NCI-H187 treated with DMSO at 0.1 percent for 48 hours (cell line): ENCODE measurements around the gene HMGA1.
"Not testable (repeated sequence)": the region's sequence is repeated elsewhere in the genome, so short reads cannot be mapped to it uniquely, and the experiment has no call there.

Experiments used
- DNase-seq: peaks from one replicate; lab custom pipeline; 2025; lab: John Stamatoyannopoulos, UW

Gene HMGA1

DNA sequence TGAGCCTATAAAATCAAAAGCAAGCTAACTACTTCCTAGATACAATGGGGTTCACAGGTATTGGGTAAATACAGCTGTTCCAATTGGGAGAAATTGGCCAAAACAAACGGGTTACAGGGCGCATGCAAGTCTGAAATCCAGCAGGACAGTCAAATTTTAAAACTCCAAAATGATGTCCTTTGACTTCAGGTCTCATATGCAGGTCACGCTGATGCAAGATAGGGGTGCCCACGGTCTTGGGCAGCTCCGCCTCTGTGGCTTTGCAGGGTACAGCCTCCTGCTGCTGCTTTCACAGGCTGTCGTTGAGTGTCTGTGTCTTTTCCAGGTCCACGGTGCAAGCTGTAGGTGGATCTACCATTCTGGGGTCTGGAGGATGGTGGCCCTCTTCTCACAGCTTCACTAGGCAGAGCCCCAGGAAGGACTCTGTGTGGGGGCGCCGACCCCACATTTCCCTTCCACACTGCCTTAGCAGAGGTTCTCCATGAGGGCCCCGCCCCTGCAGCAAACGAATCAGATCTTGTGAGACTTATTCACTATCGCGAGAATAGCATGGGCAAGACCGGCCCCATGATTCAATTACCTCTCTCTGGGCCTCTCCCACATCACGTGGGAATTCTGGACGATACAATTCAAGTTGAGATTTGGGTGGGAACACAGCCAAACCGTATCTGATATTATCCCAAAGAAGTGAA is 24.0 kb downstream of the HMGA1 start:
- DNase-seq, result no peak

DNA sequence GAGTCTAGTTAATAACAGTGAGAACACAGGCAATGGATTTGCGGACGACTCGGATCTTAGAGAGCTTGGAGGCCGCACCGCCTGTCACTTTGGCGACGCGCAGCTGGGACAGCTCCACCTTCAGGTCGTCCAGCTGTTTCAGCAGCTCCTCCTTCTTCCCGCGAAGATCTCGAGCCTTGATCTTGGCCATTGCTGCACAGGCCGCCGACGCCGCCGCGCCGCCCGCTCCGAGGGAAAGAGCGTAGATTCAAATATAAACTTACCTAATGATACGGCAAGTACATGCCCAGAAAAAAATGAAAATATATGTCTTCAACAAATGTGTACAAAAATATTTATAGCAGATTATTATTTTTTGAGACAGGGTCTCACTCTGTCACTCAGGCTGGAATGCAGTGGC is 26.8 kb downstream of the HMGA1 start:
- DNase-seq, result not testable (repeated sequence)

DNA sequence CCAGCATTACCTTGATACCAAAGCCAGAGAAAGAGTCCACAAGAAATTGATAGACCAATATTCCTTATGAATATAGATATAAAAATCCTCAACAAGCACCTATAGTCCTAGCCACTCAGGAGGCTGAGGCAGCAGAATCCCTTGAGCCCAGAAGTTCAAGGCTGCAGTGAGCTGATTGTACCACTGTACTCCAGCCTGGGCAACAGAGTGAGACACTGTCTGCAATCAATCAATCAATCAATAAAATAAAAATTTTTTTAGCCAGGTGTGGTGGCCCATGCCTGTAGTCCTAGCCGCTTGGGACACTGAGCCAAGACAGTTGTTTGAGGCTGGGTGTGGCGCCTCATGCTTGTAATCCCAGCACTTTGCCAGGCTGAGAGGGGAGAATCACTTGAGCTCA is 31.1 kb downstream of the HMGA1 start:
- DNase-seq, result no peak

DNA sequence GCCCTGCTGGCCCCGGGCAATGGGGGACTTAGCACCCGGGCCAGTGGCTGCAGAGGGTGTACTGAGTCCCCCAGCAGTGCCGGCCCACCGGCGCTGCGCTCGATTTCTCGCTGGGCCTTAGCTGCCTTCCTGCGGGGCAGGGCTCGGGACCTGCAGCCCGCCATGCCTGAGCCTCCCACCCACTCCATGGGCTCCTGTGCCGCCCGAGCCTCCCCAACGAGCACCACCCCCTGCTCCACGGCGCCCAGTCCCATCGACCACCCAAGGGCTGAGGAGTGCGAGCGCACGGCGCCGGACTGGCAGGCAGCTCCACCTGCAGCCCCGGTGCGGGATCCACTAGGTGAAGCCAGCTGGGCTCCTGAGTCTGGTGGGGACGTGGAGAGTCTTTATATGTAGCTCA is 32.5 kb downstream of the HMGA1 start:
- not testable (repeated sequence) for DNase-seq

DNA sequence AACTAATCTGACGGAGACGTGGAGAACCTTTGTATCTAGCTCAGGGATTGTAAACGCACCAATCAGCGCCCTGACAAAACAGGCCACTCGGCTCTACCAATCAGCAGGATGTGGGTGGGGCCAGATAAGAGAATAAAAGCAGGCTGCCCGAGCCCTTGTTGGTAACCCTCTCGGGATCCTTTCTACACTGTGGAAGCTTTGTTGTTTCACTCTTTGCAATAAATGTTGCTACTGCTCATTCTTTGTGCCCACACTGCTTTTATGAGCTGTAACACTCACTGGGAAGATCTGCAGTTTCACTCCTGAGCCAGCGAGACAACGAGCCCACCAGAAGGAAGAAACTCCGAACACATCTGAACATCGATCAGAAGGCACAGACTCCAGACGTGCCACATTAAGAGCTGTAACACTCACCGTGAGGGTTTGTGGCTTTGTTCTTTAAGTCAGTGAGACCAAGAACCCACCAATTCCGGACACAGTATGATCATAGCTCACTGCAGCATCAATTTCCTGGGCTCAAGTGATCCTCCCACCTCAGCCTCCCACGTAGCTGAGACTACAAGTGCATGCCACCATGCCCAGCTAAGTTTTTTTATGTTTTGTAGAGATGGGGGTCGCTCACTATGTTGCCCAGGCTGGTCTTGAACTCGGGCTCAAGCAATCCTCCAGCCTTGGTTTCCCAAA is 33.1 kb downstream of the HMGA1 start:
- DNase-seq, result not testable (repeated sequence)

DNA sequence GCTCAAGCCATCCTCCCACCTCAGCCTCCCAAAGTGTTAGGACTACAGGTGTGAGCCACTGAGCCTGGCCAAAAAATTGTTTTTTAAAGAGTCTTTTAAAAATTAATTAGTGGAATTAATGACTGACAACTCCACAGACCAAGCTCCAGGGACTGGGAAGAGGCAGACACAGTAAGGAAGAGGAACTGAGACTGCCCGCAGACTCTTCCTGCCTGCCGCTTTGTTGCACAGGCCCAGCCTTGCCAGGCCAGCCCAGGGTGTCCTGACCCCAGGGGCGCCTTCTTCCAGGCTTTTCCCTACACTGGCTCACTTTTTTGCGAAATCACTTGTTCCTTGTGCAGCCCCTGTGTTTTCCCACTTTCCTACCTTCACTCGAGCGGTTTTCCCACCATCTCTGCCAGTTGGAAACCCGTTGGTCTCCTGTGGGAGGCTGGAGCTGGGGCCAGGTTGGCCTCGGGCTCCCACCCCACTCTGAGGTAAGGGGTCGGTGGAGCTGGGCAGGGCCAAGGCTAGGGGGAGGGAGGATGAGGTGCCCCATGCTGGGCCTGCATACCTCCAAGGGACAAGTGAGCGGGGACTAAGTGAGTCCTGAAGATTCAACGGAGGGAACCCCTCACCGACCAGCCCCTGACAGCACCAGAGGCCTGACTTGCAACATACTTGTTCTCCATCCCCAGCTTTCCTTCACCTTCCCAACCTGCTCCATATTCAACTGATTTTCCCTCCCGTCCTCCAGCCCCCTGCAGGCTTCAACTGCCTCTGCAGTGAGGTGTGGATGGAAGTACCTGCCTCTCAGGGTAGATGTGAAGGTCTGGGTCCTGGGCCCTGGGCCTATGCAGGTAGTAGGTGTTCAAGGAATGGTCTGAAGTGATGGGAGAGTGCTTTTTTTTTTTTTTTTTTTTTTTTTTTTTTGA is 35.6 kb downstream of the HMGA1 start:
- no peak for DNase-seq

DNA sequence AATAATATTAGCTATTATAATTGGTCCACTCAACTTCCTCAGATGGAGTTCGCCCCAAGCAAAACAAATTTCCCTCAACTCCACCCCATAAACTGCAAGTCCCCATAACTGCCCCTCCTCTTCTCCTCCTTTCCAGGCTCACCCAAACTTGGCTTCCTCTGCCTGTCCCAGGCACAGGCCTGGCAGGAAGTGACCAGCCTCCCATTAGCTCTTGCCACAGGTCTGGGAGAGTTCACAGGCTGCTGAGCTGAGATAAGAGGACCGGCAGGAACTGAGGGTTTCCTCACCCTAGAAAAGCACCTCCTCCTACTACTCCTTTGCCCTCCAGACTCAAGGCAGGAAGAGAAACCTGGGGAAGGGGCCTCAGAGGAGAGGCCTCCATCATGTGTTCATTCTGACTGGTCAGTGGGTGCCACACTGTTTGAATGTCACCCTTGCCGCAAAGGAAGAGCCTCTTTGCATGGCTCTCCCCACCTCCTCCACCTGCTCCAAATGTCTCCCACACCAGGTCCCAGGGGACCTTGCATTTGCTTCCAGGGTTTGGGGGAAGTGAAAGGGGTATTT is 36.7 kb downstream of the HMGA1 start:
- no peak for DNase-seq

DNA sequence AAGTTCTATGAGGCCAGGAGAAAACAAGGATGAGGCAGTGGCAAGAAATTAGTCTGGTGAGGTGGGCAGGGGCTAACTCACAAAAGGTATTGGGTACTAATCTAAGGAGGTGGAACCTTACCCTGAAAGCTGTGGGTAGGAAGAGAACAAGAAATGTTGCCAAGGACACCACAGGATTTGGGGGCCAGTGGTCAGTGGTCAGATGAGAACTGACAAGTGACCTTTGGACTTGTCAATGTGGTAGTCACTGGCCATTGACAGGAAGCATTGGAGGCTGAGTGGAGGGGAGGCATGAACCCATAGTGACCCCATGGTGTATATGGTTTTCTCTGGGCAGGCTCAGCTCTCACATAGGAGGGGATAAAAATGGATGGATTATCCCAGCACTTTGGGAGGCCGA is 37.5 kb downstream of the HMGA1 start:
- DNase-seq, result no peak

DNA sequence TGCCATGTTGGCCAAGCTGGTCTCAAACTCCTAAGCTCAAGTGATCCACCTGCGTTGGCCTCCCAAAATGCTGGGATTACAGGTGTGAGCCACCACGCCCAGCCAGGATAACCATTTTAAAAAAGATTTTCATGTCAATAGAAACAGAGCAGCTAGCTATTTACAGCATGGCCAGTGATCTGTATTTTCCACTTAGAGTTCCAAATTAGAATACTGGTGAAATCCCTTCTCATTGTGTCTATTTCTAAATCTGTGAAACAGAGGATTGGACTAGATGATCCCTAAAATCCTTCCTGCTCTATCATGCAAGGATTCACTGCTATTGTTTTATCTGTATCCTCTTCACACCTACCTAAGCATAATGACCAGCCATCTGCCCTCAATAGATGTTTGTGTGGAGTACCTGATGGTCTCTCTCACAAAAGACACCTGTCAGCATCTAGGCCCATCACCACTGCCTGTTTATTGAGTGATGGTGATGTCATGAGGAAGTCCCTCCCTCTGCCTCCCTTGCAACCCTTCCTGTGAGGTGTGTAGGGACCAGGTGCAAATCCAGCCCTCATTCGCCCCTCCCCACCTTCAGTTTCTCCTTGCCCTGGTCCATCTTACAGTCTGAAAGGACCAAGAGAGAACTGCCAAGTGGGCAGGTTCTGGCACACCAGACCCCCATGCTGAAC is 38.6 kb downstream of the HMGA1 start:
- no peak for DNase-seq

DNA sequence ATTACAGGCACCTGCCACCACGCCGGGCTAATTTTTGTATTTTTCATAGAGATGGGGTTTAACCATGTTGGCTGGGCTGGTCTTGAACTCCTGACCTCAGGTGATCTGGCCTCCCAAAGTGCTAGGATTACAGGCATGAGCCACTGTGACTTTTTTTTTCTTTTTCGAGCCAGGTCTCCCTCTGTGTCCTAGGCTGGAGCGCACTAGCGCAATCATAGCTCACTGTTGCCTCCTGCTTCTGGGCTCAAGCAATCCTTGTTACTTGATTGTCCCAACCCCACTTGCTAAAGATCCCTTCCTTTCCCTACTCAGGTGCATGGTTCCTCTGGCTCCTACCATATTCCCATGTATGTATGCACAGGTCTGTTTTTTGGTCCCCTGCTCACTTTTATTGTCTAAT is 39.5 kb downstream of the HMGA1 start:
- no peak for DNase-seq

DNA sequence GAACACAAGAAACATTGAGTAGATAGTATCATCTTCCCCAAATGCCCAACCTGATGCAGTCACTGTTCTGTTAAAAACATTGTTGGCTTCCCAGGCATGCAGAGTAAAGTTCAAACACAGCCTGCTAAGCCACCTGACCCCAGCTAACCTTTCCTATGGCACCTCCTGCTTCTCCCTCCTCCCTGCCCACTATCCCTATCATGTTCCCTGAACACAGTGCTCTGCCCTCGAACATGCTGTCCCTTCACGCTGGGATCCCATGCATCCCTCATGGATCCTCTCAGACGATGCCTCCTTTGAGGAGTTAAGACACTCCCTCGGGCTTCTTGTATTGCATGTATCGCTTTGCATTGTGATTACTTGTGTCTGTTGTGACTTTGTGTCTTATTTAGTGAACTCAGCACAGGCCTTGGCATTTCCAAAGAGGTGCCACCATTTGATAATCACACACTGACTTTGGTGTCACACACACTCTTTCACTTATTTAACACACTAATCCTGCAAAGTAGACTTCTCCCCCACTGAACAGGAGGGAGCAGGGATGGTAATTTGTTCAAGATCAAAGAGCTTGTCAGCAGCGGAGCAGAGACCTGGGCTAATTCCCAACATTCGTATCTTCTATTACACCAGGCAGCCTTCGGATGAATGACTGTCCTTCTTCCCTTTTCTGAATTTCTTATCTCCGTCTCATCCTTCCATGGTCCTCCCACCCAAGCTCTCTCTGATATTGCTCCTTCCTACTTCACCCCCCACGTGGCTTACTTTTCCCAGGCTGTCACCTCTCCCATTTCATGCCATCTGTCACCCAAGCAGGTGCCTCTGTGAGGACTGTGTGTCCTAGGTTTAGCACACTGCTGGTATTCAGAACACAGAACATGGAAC is 40.4 kb downstream of the HMGA1 start:
- no peak for DNase-seq

DNA sequence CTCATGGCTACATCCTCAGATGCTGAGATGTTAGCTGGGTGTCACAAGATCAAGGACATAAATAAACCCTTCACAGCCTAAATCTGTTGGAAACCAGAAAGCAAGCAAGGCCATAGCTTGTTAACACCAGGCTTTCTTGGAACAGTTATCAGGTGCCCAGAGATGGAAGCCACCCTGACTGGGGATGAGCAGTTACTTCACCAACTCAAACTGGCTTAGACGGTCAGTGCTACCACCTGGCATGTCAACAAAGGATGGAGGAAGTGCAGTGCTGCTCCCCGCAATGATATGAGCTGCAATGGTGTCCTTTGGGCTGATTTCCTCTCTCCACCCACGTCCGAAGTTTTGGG is 41.1 kb downstream of the HMGA1 start:
- DNase-seq, result no peak

DNA sequence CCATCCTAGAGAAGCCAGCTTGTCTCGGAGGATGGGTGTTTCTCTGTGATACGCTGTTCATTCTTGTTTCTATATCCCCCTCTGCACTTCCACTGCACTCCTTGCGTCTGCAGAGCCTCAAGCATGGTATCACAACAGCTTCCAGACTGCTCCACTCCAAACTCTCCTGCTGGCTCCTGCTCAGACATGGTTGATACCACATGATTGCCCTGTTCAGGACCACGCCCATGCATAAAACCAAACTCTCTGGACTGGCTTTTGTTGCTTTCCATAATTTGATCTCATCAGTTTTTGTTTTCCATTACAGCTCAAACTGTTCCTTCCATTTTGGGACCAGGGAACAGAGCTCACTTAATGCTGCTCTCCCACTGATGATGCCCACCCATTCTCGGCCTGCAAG is 42.2 kb downstream of the HMGA1 start:
- no peak for DNase-seq

DNA sequence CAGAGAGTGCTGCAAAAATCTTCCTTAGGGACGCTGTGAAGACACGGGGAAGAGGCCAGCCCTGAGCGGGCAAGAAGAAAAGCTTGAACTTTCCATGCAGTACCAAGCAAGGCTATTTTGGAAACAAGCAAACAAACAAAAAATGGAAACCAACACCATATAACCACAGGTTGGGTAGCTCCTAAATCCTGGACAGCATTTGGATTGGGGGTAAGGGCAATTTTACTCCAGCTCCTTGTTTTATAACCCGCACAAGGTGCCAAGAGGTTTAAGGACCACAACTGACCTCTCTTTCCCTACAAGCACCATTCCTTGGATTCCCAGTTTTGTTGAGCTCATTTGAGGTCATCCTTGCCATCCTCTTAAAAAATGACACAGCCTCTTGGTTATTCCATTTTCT is 43.5 kb downstream of the HMGA1 start:
- DNase-seq, result no peak

DNA sequence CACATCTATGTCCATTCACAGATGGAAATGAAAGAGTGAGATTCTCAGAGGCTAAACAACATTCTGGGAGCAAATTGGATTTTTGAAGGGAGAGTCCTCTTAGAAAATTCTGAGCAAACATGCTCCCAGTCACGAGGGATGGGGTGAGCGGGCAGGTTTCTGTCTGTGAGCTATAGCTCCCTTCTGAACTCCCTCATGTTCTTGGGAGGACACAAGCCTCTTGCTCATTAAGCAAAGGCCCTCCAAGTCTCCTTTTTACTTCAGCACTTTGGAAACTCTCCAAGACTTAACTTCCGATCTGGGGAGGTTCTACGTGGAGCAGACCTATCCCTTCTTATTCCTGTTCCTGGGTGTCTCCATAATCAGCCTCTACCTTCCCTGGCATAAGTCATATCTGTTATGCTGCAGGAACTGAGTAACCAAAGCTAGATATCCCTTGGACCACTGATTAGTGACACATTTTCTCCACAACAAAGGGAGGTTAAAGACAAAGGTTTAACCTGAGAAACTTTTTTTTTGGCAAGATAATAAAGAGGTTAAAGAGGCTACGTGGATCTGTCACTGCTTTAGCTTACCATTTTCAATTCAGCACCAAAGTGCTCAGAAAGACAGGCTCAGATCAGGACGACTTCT is 45.1 kb downstream of the HMGA1 start:
- DNase-seq, result no peak

DNA sequence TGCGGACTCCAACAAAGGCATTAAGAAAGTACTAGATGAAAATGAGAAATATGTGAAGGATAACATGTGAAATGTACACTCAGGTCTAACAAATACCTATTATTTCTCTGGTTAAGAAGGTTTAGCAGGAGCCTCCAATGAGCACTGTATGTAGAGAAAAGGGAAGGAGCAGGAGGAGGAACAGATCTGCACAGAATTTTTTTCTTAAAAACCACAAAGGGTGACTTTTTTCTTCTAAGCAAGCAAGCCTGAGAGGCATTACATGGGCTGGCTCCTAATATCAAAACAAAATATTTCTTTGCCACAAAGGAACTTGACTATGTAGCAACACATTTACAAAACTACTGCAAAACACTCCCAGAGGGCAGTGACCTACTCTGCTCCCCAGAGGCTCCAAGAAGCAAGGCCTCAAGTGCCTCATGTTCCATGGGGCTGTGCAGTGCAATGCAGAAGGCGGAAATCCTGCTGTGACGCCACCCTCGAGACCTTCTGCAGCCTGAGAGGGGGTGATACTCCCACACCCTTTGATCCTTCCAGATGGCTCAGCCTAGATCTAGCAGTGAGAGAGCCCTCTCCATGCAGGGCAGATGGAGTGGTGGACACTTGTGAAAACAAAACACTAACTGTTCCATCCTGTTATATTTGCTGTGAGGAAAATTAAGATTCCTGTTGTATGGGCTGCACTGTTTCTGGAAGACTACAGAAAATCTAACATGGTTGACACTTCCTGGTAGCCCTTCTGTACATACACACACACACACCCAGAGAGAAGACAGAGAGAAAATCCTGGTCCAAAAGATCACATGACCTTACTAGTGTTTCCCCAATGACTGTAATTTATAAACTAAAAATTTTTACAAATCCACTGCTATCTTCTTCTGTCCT is 48.1 kb downstream of the HMGA1 start:
- DNase-seq, result no peak

DNA sequence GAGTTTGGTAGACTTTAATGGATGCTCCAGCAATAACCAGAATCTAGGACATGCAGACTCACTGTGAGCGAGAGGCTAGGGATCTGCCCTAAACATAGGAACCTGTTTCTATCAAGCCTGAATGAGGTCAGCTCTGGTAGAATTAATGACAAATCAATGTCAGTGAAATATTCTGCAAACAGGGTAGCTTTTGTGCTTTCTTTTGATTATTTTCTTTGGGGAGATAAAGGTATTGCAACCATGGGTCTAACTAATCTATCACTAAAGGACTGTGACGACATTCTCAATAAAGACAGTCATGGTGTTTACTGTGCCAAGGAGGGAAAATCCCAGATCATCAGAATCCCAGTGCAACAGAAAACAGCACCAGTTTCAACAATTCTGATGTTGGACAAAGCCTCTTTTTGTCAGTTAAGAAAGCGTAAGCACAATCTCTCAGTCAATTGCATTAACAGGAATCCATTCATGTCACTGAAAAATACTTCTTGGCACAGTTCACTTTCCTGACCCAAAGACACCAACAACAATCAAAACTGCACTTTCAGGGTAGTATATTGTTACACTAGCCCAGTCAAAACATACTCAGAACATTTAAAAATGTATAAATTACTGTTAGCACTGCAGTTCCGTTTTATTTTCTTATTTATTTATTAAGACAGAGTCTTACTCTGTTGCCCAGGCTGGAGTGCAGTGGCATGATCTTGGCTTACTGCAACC is 48.9 kb downstream of the HMGA1 start:
- DNase-seq, result no peak

DNA sequence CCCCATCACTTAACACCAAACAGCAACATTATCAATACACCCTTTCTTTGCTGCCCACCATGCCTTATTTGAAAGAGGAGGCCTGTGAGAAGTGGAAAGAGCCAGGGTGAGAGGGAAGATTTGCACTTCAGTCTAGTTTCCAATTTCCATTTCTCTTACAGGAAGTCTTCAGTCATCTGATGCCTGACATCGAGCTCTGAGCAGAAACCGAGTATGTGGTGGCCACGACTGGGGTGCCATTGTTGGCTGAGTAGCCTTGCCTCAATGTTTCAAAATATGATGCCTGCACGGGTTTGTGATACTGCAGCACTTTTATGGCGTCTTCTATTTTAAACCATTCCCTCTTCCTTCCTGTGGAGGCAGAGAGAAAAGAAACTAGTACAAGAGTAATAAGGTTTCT is 51.9 kb downstream of the HMGA1 start:
- DNase-seq, result no peak

DNA sequence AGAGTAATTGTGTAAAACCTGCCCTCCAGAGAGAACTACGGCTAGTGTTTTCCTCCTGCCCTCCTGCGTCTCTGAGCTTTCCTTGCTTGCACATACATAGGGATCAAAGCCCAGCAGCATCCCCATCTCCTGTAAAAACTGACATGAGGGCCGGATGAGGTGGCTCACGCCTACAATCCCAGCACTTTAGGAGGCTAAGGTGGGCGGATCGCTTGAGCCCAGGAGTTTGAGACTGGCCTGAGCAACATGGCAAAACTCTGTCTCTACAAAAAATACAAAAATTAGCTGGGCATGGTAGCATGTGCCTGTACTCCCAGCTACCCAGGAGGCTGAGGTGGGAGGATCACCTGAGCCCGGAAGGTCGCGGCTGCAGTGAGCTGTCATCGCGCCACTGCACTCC is 52.5 kb downstream of the HMGA1 start:
- DNase-seq, result no peak
